ENCODE data around the gene SCUBE1.

GRCh38 chr22:43252319-43252718 lies 90.9 kb downstream of the SCUBE1 start:
- TF ChIP-seq CTCF (IDR thresholded peaks at IDR 0.05) (no peak), SIN3A (IDR thresholded peaks at IDR 0.05; ENCODE audit: borderline replicate concordance, insufficient read depth, low read depth, low read length) (no peak), POLR2AphosphoS5 (IDR thresholded peaks at IDR 0.05; ENCODE audit: low read depth, low read length) (no peak), TCF7L2 (IDR thresholded peaks at IDR 0.05; ENCODE audit: low read depth, low read length) (no peak), REST (IDR thresholded peaks at IDR 0.05; ENCODE audit: insufficient read depth in 1 of 2, low read depth in 2 of 2, low read length in 1 of 2) (no peak)
